KMS-11 (cell line): ENCODE data around the gene RALGAPA2.

Source experiments
- H2AFZ ChIP-seq: fragments of 200-600 bp; sonication (generic); 2 replicates; pipeline ENCODE4 v1.6.1; 2016; ENCODE audit warnings: antibody characterized with exemption, mixed run types, low read depth
- H3K27ac ChIP-seq: fragments of 200-600 bp; sonication (generic); 2 replicates; pipeline ENCODE4 v1.6.1; 2016; ENCODE audit warnings: mild to moderate bottlenecking, mixed run types
- H3K27me3 ChIP-seq: fragments of 200-600 bp; sonication (generic); 2 replicates; pipeline ENCODE4 v1.6.1; 2017; ENCODE audit warnings: mild to moderate bottlenecking, low read depth, mixed run types, moderate library complexity; ENCODE audit not compliant: insufficient read depth
- H3K36me3 ChIP-seq: fragments of 200-600 bp; sonication (generic); 2 replicates; pipeline ENCODE4 v1.6.1; 2017; ENCODE audit warnings: mild to moderate bottlenecking, mixed run types; ENCODE audit not compliant: insufficient read depth
- H3K4me1 ChIP-seq: fragments of 200-600 bp; sonication (generic); 2 replicates; pipeline ENCODE4 v1.6.1; 2016; ENCODE audit warnings: mild to moderate bottlenecking, low read depth, mixed run types; ENCODE audit not compliant: poor library complexity, severe bottlenecking
- H3K4me2 ChIP-seq: fragments of 200-600 bp; sonication (generic); 2 replicates; pipeline ENCODE4 v1.7.0; 2016; ENCODE audit warnings: mild to moderate bottlenecking, mixed run types
- H3K4me3 ChIP-seq: fragments of 200-600 bp; sonication (generic); IDR thresholded peaks from 2 replicates; pipeline ENCODE4 v1.6.1; 2017; ENCODE audit warnings: low read depth, low read length, mixed read lengths; ENCODE audit not compliant: insufficient read depth
- H3K79me2 ChIP-seq: fragments of 200-600 bp; sonication (generic); 2 replicates; pipeline ENCODE4 v1.6.1; 2016; ENCODE audit warnings: low read depth, mixed run types; ENCODE audit not compliant: insufficient read depth
- H3K9ac ChIP-seq: fragments of 200-600 bp; sonication (generic); 2 replicates; pipeline ENCODE4 v1.6.1; 2016; ENCODE audit warnings: mild to moderate bottlenecking, mixed run types
- H4K20me1 ChIP-seq: fragments of 200-600 bp; sonication (generic); 2 replicates; pipeline ENCODE4 v1.6.1; 2016; ENCODE audit warnings: mild to moderate bottlenecking, mixed run types; ENCODE audit not compliant: insufficient read depth
- CTCF ChIP-seq: fragments of 200-600 bp; sonication (generic); conservative IDR thresholded peaks from 2 replicates; pipeline ENCODE4 v1.6.1; 2017; ENCODE audit warnings: low read depth, mild to moderate bottlenecking, antibody characterized with exemption, low read length, moderate library complexity, mixed read lengths

Gene RALGAPA2

GRCh38 chr20:20364593-20365479, 347.6 kb downstream of the RALGAPA2 start:
- TF ChIP-seq CTCF = no peak
- H3K36me3 ChIP-seq = no peaks in the 10 kb centered on the region
- H3K4me2 ChIP-seq = no peak overlapping the region
- H3K79me2 ChIP-seq = no peaks in the 10 kb centered on the region
- no peak overlapping the region for H3K4me3 ChIP-seq
- no peak overlapping the region for H2AFZ ChIP-seq
- H4K20me1 ChIP-seq = no peaks in the 10 kb centered on the region
- H3K27me3 ChIP-seq = no peaks in the 10 kb centered on the region
- H3K4me1 ChIP-seq = no peaks in the 10 kb centered on the region
- H3K9ac ChIP-seq = no peak overlapping the region
- H3K27ac ChIP-seq = no peak overlapping the region

GRCh38 chr20:20363799-20364592, 348.4 kb downstream of the RALGAPA2 start:
- H3K4me2 ChIP-seq = no peak overlapping the region
- no peak for TF ChIP-seq CTCF
- peaks cover under 1% of the 10 kb centered on the region for H3K4me1 ChIP-seq
- H2AFZ ChIP-seq = no peak overlapping the region
- no peak overlapping the region for H3K4me3 ChIP-seq
- no peak overlapping the region for H3K27ac ChIP-seq
- H3K27me3 ChIP-seq = no peaks in the 10 kb centered on the region
- no peak overlapping the region for H3K9ac ChIP-seq
- no peaks in the 10 kb centered on the region for H3K79me2 ChIP-seq
- H3K36me3 ChIP-seq = no peaks in the 10 kb centered on the region
- H4K20me1 ChIP-seq = no peaks in the 10 kb centered on the region

- no peaks in the 10 kb centered on the region for H3K79me2 ChIP-seq
- H3K4me1 ChIP-seq = peaks cover 7% of the 10 kb centered on the region
- H3K9ac ChIP-seq = no peak overlapping the region
- no peaks in the 10 kb centered on the region for H3K27me3 ChIP-seq
- H4K20me1 ChIP-seq = no peaks in the 10 kb centered on the region
- no peak overlapping the region for H3K4me3 ChIP-seq
- no peak overlapping the region for H3K4me2 ChIP-seq
- H3K36me3 ChIP-seq = no peaks in the 10 kb centered on the region
- H3K27ac ChIP-seq = no peak overlapping the region
- no peak for TF ChIP-seq CTCF
- H2AFZ ChIP-seq = no peak overlapping the region
Measured at GRCh38 chr20:20363434-20363798, 349.0 kb downstream of the RALGAPA2 start.

- Histone ChIP-seq H3K27me3 (no peaks in the 10 kb centered on the region), H2AFZ (no peak overlapping the region), H3K4me3 (no peak overlapping the region), H3K4me1 (peaks cover 7% of the 10 kb centered on the region), H3K36me3 (no peaks in the 10 kb centered on the region), H3K27ac (no peak overlapping the region), H3K79me2 (no peaks in the 10 kb centered on the region), H4K20me1 (no peaks in the 10 kb centered on the region), H3K9ac (no peak overlapping the region), H3K4me2 (no peak overlapping the region)
- TF ChIP-seq CTCF = no peak
Measured at GRCh38 chr20:20362774-20363433, 349.5 kb downstream of the RALGAPA2 start.
